HepG2 (cell line): ENCODE measurements around the gene PSEN1.

Source experiments
- CREB1 ChIP-seq, 2 experiments: fragments of 450-650 bp in 1 of 2; IDR thresholded peaks; 2 replicates each; pipeline ENCODE4 v1.6.1; 2016 to 2017; ENCODE audit warnings: control low read depth in 1 of 2, mild to moderate bottlenecking in 1 of 2, missing compliant biosample characterization in 1 of 2, missing genetic modification characterization in 1 of 2
- HCFC1 ChIP-seq: fragments of 150-350 bp; IDR thresholded peaks from 2 replicates; pipeline ENCODE4 v1.6.1; 2014; ENCODE audit warnings: low read depth, low read length
- KDM1A ChIP-seq: IDR thresholded peaks from 2 replicates; pipeline ENCODE4 v1.6.1; 2016; ENCODE audit warnings: missing compliant biosample characterization
- POLR2A ChIP-seq, 2 experiments: IDR thresholded peaks; 2 replicates each; pipeline ENCODE4 v1.6.1; 2011; ENCODE audit warnings: low read depth in 2 of 2, low read length in 2 of 2, mild to moderate bottlenecking in 1 of 2, moderate library complexity in 1 of 2; ENCODE audit not compliant: insufficient read depth in 1 of 2
- TCF7 ChIP-seq: sonication (generic); IDR thresholded peaks from 2 replicates; pipeline ENCODE4 v1.6.1; 2016; ENCODE audit warnings: antibody characterized with exemption, low read depth
- ZNF782 ChIP-seq: sonication (generic); formaldehyde crosslinking; IDR thresholded peaks from 2 replicates; pipeline ENCODE4 v1.4.0; 2020; ENCODE audit warnings: missing genetic modification reagents, mild to moderate bottlenecking, borderline replicate concordance
- TF ChIP-seq, protein P1 (sequence below): sonication (generic); formaldehyde crosslinking; IDR thresholded peaks from 2 replicates; pipeline ENCODE4 v1.5.0; 2020; ENCODE audit warnings: missing genetic modification reagents
- TF ChIP-seq, protein P2 (sequence below): IDR thresholded peaks from 2 replicates; pipeline ENCODE4 v1.6.1; 2012; ENCODE audit warnings: inconsistent platforms
- TF ChIP-seq, protein P3 (sequence below): sonication (generic); formaldehyde crosslinking; IDR thresholded peaks from 2 replicates; pipeline ENCODE4 v1.5.0; 2020; ENCODE audit warnings: mild to moderate bottlenecking, missing genetic modification reagents, moderate library complexity

DNA sequence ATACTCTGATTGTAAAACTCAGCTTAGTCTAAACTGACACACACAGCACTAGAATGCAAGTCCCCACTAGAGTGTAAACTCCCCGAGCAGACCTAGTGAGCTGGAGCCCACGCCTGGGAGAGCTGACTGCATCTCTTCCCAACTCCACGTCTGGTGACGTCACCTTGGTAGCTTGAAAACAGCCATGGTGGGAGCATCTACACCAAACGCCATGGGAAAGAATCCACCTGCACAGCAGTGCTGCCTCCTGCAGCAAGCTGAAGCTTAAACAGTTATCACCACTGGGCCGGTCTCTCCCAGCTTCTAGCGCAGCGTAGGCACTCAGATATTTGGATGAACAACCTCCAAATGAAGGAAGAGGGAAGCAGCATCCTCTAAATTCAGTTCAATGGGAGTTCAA, 96.7 kb downstream of the PSEN1 start:
- TF ChIP-seq KDM1A (CRISPR knock-in tag) (no peak), ZNF782 (no peak), HCFC1 (no peak), TCF7 (no peak), CREB1 (IDR thresholded peaks at IDR 0.05) (peak; percentile 95), CREB1 (CRISPR knock-in tag; IDR thresholded peaks at IDR 0.05) (no peak), POLR2A (IDR thresholded peaks at IDR 0.05; ENCODE audit: insufficient read depth in 1 of 2, low read depth in 2 of 2, low read length in 2 of 2) (no peak)
- TF ChIP-seq, protein P1, sequence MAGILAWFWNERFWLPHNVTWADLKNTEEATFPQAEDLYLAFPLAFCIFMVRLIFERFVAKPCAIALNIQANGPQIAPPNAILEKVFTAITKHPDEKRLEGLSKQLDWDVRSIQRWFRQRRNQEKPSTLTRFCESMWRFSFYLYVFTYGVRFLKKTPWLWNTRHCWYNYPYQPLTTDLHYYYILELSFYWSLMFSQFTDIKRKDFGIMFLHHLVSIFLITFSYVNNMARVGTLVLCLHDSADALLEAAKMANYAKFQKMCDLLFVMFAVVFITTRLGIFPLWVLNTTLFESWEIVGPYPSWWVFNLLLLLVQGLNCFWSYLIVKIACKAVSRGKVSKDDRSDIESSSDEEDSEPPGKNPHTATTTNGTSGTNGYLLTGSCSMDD (CRISPR knock-in tag) = no peak
- TF ChIP-seq, protein P2, sequence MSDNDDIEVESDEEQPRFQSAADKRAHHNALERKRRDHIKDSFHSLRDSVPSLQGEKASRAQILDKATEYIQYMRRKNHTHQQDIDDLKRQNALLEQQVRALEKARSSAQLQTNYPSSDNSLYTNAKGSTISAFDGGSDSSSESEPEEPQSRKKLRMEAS = no peak
- TF ChIP-seq, protein P3, sequence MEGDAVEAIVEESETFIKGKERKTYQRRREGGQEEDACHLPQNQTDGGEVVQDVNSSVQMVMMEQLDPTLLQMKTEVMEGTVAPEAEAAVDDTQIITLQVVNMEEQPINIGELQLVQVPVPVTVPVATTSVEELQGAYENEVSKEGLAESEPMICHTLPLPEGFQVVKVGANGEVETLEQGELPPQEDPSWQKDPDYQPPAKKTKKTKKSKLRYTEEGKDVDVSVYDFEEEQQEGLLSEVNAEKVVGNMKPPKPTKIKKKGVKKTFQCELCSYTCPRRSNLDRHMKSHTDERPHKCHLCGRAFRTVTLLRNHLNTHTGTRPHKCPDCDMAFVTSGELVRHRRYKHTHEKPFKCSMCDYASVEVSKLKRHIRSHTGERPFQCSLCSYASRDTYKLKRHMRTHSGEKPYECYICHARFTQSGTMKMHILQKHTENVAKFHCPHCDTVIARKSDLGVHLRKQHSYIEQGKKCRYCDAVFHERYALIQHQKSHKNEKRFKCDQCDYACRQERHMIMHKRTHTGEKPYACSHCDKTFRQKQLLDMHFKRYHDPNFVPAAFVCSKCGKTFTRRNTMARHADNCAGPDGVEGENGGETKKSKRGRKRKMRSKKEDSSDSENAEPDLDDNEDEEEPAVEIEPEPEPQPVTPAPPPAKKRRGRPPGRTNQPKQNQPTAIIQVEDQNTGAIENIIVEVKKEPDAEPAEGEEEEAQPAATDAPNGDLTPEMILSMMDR (CRISPR knock-in tag) = no peak
